ENCODE results near the gene SLCO3A1.

The SLCO3A1 gene

DNA sequence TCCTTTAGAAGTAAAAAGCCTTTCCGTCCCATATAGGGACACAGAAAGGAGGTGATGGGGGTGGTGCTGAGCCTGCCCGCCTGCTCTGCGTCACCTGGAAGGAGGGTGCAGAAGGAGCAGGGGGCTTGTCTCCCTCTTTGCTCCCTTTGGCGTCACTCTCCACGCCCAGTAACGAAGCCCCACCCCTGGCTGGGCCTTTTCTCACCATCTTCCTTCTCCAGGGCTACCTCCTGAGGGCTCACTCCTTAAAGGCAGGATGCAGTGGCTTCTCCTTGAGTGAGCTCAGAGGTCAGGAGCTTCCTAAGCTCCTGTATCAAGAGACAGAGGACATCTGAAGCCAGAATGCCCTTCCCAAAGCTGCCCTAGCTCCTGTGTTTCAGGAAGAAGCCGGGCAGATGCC lies 31.5 kb downstream of the SLCO3A1 start:
- DNase-seq: no peak

- DNase-seq: no peak
Measured at GRCh38 chr15:91885714-91886270, 32.3 kb downstream of the SLCO3A1 start.

DNA sequence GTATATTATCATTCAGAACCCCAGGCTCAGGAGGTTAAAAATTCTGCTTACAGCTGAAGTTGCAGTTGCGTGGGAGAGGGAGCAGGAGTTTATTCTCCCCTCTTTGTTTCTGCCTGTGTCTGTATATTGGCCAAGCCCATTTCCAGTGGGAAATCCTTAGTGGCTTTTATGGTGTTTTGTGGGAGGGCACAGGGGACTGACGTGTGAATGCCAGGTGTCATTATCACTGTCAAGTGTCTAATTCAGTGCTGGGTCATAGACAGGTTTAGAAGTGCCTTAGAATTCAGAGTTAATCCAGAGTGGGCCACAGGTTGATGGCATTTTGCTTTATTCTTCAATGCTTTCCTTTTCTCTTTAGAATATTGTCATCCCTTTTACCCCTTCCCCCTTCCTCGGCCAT lies 33.4 kb downstream of the SLCO3A1 start:
- DNase-seq: no peak

DNA sequence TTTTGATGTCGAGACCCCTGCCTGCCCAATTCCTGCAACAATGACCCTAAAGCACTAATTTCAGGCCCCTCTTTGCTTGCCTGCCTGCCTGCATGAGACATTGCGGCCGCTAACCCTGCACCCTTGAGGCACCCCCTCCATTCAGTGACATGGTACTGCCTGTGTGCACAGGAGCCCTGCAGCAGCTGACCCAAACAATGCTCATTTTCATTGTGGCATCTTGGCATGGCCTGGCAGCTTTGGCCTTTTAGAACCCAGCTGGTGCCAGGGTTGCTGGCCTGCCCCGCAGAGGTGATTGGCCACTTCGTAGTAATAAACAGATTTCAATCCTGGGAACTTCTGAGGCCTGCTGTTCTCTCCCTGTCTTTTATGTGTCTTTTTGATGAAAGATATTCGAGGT lies 33.8 kb downstream of the SLCO3A1 start:
- no peak for DNase-seq

DNA sequence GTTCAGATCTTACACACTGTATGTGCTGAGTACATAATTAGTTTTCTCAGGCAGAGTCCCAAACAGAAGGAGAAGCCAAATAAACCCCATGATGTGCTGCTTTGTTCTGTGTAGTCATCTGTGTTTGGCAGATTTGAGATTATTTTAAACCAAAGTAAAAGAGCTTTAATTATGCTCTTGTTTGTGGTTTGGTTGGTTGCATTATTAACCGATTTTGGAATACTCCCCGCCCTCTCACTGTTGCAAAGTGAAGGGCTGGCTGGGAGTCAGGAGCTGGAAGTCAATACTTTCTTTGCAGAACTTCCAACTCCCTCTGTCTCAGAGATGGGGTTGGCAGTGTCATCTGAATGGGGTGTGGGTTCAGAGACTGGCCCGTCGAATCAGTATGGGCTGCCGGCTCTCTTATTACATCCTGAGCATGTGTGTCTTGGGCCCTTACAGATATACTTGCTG lies 34.4 kb downstream of the SLCO3A1 start:
- no peak for DNase-seq

DNA sequence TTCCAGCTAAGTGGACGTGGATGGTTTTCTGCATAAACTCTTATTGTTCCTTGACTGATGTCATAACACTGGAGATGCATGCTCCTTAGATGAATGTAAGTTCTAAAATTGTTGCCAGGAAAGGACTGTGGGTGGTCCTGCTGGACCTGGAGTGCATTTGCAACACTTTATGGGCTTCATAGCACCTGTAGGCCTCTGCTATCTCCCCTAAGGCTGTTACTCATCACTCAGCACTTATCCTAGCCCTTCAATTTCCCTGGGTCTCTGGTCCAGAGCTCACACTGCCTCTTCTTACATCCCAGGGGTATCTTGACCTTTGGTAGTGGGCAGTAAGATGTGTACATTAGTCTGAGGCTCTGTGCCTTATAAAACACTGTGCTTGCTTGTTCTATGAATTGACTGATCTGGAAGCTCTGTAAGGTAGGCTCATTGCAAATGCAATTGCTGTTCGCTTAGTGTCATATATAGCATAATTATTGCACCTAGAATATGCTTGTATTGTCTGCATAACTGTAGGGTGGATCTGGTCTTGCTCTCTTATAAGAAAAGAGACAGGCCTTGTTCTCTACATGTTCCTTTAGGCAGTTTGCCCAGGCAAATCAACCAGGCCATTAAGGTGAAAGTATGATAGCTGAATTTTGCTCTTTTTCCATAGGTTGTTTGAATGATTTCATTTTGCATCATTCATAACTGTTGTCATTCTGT lies 35.8 kb downstream of the SLCO3A1 start:
- DNase-seq: no peak

- no peak for DNase-seq
Measured at GRCh38 chr15:91890614-91891013, 37.1 kb downstream of the SLCO3A1 start.

- DNase-seq: no peak
Measured at GRCh38 chr15:91891101-91891500, 37.6 kb downstream of the SLCO3A1 start.

DNA sequence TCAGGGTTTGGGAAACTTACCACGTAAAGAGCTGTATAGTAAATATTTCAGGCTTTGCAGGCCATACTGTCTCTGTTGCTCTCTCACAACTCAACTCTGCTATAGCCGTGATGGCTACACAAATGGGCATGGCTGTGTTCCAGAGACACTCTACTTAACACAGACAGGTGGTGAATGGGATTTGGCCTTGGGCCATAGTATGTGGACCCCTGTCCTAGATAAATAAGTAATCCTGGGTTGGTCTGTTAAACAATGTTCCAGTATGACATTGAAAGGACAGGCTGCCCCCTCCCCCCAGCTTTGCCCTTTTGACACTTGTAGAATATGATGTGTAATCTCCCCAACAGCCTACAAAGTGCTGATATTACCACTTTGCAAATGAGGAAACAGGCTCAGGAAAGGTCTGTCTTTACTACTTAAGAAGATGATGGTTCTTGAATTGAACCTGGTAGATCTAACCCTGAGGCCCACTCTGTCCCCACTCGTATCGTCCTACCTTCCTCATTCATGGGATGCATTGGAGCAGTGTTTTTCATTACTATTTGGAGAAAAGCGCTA lies 38.4 kb downstream of the SLCO3A1 start:
- no peak for DNase-seq

- DNase-seq: no peak
Measured at GRCh38 chr15:91892436-91892835, 38.9 kb downstream of the SLCO3A1 start.

DNA sequence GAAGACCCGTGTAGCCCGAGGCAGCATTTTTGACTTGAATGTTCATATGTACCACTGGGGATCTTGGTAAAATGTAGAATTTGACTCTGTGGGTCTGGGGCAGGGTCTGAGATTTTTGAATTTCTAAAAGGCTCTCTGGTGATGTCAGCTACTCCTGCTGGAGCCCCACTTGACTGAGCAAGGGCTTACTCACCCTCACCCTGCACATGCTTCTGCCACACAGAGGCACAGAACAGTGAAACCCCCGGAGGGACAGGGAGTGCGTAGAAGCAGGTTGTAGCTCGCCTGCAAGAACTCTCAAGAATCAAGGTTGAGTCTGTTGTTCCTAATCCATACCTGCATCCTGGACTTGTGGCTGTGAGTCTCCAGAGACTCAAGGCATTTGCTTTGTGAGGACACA lies 41.1 kb downstream of the SLCO3A1 start:
- DNase-seq: no peak

DNA sequence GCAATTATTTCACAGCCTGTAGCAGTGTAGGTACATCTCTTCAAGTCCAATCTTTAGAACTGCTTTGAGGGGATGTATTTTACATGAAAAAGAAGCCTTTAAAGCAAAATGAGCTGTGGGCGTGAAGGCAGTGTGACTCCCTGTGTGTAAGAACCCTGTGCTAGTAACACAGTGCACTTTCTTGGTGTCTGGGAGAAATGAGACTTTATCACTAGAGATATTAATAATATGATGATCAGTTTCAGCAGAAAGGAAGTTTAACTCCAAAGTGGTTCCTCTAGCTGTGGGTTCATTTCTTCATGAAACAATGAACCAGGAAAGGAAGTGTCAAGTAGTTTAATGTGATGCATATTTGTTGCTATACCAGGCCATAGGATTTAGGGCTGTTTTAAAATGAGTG lies 41.5 kb downstream of the SLCO3A1 start:
- DNase-seq: no peak

GRCh38 chr15:91896341-91897055 lies 43.0 kb downstream of the SLCO3A1 start:
- no peak for DNase-seq

- no peak for DNase-seq
Measured at GRCh38 chr15:91897585-91898372, 44.3 kb downstream of the SLCO3A1 start.

DNA sequence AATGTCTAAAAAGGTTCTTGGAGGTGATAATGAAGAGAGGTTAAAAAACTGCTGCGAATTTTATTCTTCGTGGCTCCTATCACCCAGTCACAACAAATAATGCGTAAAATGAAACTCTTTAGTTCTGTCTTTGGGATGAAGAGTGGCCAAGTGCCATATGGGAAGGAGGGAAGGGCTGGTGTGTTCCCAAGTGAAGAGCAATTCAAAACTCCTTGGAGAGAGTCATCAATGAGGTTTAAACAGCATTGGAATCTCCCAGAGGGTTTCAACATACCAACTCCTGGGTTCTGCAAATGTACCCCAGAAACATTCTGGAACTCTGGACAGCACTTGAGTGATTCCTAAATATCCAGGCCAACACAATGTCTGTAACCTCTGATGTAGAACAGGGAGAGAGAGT lies 45.3 kb downstream of the SLCO3A1 start:
- DNase-seq: no peak

DNA sequence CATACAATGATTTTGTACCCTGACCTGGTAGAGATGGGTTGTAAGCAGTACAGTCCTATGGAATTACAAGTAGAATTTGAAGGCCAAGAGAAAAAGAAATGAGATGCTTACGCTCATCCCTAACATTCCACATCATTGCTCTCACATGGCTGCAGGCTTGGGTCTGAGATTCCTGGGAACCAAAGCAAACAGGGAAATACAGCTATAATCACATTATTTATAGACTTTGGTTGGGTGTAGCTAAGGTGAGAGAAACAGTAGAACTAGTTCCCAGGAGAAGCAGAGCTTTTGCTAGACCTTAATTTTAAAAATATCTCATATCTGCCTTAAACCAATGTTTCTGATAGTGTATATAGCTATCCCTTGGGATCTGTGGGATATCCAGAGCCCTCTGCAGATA lies 51.4 kb downstream of the SLCO3A1 start:
- DNase-seq: no peak

DNA sequence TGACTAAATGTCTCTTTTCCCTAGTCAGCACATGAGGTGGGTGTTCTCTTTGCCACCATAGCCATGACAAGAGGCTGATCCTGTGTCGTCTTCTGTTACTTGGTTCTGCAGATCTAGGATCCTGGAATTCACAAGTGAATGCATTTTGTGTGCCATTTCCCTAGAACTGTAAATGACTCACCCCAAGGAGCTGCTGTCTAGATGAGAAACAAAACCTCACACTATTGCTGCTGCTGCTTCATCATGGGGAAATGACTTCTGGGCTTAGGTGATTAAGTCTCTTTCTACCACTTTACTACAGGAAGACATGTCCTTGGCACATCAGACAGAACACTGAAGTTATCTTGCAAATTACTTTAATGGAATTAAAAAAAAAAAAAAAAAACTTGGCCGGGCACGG lies 54.9 kb downstream of the SLCO3A1 start:
- no peak for DNase-seq

- no peak for DNase-seq
Measured at GRCh38 chr15:91909111-91909510, 55.6 kb downstream of the SLCO3A1 start.

- DNase-seq: no peak
Measured at GRCh38 chr15:91909574-91909973, 56.1 kb downstream of the SLCO3A1 start.

GRCh38 chr15:91911844-91912243 lies 58.3 kb downstream of the SLCO3A1 start:
- no peak for DNase-seq

DNA sequence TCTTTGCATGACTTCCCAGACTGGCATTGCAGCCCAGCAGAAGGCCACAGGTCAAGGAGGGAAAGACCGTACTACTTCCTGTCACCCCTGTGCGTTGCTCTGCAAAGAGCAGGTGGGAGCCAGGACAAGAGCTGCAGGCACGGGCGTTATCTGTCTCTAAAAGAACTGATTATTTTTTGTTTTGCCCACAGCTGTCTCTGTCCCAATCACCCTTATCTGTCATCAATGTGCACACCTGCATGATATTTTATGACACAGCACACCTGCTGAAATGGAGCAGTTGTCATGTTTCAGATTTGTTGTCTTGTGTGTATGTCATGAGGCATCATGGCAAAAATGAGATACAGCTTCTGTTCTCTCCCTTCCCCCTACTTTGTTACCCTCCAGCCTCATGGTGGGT lies 58.8 kb downstream of the SLCO3A1 start:
- no peak for DNase-seq

GRCh38 chr15:91913560-91913959 lies 60.1 kb downstream of the SLCO3A1 start:
- DNase-seq: no peak

DNA sequence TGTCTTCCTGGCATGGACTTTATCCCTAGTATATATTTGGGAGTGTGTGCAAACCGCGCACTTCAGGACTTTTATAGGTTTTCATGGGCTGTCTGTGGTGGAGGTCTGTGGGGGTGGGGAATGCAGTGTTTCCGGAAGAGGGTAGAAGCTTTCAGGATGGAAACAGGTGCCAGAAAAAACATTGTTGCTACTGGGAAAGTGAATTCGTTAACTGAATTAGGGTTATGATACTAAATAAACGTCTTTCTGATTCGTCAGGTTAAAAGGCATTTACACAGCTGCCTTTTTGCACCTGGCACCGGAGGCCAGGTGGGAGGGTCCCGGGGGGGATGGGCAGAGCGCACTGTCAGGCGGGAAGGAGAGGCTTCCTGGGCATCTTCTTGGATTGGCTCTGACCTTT lies 62.1 kb downstream of the SLCO3A1 start:
- DNase-seq: no peak
